Heart left ventricle (tissue), 13 donors: Measurements from ENCODE around the gene SLC25A26.

ENCODE experiments used
- CTCF ChIP-seq, 12 donors: fragments of 200-600 bp; sonication (generic) in 4 of 12; IDR thresholded peaks; one replicate each; pipeline versions ENCODE4 v1.5.0 to v1.8.0; 2018 to 2022; ENCODE audit warnings: antibody characterized with exemption in 12 of 12, mild to moderate bottlenecking in 5 of 12
- POLR2A ChIP-seq, 2 donors: fragments of 450-650 bp; IDR thresholded peaks; one replicate each; pipeline ENCODE4 v1.6.1; 2017; ENCODE audit warnings: antibody characterized with exemption in 2 of 2, mild to moderate bottlenecking in 2 of 2, moderate library complexity in 2 of 2
- donor health status: ischemic (EF 13 %, LVEDD 7.1; RV severe dilation, severe dysfunction).
- donor health status: DM: no; HTN: yes; CAD: no.
- donor health status: DM: no; HTN: no; CAD: no.
- donor health status: ischemic (EF 25% LVEDD 6.9; RV normal size, moderate dysfunction).
- donor health status: ischemic (EF 25% LVEDD 5.7; RV mildly dilated, moderate dysfunction).
- donor health status: ischemic (EF 35%, LVEDD 5.7; RV mildly dilated, moderate dysfunction).
- donor health status: nonischemic (EF 11% LVEDD 7.7; RV severe dilation, severe dysfunction).
- donor health status: DM: yes; HTN: yes; CAD: no.
- donor health status: PGD.
- donor health status: ischemic (EF 29% LVEDD 5.4; RV normal size, mild dysfunction).
- donor health status: nonischemic (EF 23%, LVEDD 6.1; RV moderate dilation, normal function).

DNA sequence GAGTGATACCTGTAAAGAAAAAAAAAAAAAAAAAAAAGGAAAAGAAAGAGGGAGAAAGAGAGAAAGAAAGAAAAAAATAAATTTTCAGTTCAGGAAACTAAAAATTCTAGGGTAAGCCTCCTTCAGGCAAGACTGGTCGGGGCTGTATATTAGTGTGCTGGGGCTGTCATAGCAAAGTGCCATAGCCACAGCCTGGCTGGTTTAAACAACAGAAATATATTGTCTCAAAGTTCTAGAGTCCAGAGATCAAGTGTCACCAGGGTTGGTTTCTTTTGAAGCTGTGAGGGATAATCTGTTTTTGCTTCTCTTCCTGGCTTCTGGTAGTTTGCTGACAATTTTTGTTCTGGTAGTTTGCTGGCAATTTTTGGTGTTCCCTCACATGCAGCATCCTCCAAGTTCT is 48.4 kb upstream of the SLC25A26 start:
- no peak for TF ChIP-seq CTCF (IDR thresholded peaks at IDR 0.05)
- no peak for TF ChIP-seq POLR2A (IDR thresholded peaks at IDR 0.05)
